PC-3 (cell line): ENCODE data around the gene FAM124A.

Source experiments
- EZH2 ChIP-seq: fragments of 300-600 bp; sonication (generic); IDR thresholded peaks from one replicate; pipeline ENCODE4 v1.6.1; 2017; ENCODE audit warnings: antibody characterized with exemption, mild to moderate bottlenecking, low read length; ENCODE audit not compliant: unreplicated experiment
- TF ChIP-seq, protein P1 (sequence below): fragments of 300-600 bp; sonication (generic); conservative IDR thresholded peaks from 2 replicates; pipeline ENCODE4 v1.5.1; 2017; ENCODE audit warnings: antibody characterized with exemption, low read depth, mild to moderate bottlenecking, low read length

DNA sequence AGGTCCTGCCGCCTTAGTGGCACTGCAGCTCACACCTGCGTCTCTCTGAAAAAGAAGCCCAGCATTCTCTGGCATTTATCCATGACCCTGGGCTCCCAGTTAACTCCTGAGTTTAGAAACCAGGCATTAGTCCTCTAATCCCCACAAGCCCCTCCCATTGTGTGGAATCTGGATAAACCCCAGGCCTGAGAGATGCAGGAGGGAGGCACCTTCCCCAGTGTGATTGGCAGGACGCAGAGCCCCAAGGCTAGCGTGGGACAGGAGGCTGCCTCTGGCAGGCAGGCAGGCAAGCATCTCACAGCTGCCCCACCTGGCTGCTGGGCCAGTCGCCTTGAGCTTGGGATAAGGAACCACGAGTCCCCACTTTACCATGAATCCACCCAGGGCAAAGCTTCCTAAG is 106.3 kb downstream of the FAM124A start:
- TF ChIP-seq, protein P1, sequence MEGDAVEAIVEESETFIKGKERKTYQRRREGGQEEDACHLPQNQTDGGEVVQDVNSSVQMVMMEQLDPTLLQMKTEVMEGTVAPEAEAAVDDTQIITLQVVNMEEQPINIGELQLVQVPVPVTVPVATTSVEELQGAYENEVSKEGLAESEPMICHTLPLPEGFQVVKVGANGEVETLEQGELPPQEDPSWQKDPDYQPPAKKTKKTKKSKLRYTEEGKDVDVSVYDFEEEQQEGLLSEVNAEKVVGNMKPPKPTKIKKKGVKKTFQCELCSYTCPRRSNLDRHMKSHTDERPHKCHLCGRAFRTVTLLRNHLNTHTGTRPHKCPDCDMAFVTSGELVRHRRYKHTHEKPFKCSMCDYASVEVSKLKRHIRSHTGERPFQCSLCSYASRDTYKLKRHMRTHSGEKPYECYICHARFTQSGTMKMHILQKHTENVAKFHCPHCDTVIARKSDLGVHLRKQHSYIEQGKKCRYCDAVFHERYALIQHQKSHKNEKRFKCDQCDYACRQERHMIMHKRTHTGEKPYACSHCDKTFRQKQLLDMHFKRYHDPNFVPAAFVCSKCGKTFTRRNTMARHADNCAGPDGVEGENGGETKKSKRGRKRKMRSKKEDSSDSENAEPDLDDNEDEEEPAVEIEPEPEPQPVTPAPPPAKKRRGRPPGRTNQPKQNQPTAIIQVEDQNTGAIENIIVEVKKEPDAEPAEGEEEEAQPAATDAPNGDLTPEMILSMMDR = no peak
- no peak for TF ChIP-seq EZH2
